A549 (cell line): ENCODE measurements around the gene RGPD8.

Experiments
- POLR2A ChIP-seq: IDR thresholded peaks from 2 replicates; pipeline ENCODE4 v1.6.1; 2012; ENCODE audit warnings: mild to moderate bottlenecking, low read length
- TF ChIP-seq, protein P1 (sequence below): fragments of 450-650 bp; IDR thresholded peaks from 2 replicates; pipeline ENCODE4 v1.6.1; 2014; ENCODE audit warnings: antibody characterized with exemption
- TF ChIP-seq, protein P2 (sequence below): fragments of 200-600 bp; sonication (generic); IDR thresholded peaks from 2 replicates; pipeline ENCODE4 v1.6.1; 2016; ENCODE audit warnings: antibody characterized with exemption, mild to moderate bottlenecking, moderate library complexity
- TF ChIP-seq, protein P3 (sequence below): fragments of >200 bp; sonication (Bioruptor Twin); formaldehyde crosslinking; IDR thresholded peaks from 3 replicates; pipeline ENCODE4 v1.5.1; 2016

DNA sequence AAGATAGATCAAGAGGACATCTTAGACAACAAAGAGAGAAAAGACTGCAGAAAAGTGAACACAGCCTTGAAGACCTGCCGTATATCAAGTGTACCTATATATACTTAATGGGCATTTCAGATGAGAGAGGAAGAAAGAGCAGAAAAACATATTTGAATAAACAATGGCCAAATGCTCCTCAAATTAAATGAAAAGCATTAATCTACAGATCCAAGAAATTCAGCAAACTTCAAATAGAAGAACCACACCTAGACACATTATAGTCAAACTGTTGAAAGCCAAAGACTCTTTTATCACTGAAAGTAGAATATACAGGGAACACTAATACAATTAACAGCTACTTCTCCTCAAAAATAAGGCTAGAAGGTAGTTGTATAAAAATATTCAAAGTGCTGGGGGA lies 29.8 kb upstream of the RGPD8 start:
- TF ChIP-seq, protein P1, sequence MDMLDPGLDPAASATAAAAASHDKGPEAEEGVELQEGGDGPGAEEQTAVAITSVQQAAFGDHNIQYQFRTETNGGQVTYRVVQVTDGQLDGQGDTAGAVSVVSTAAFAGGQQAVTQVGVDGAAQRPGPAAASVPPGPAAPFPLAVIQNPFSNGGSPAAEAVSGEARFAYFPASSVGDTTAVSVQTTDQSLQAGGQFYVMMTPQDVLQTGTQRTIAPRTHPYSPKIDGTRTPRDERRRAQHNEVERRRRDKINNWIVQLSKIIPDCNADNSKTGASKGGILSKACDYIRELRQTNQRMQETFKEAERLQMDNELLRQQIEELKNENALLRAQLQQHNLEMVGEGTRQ: no peak
- no peak for TF ChIP-seq POLR2A
- TF ChIP-seq, protein P2, sequence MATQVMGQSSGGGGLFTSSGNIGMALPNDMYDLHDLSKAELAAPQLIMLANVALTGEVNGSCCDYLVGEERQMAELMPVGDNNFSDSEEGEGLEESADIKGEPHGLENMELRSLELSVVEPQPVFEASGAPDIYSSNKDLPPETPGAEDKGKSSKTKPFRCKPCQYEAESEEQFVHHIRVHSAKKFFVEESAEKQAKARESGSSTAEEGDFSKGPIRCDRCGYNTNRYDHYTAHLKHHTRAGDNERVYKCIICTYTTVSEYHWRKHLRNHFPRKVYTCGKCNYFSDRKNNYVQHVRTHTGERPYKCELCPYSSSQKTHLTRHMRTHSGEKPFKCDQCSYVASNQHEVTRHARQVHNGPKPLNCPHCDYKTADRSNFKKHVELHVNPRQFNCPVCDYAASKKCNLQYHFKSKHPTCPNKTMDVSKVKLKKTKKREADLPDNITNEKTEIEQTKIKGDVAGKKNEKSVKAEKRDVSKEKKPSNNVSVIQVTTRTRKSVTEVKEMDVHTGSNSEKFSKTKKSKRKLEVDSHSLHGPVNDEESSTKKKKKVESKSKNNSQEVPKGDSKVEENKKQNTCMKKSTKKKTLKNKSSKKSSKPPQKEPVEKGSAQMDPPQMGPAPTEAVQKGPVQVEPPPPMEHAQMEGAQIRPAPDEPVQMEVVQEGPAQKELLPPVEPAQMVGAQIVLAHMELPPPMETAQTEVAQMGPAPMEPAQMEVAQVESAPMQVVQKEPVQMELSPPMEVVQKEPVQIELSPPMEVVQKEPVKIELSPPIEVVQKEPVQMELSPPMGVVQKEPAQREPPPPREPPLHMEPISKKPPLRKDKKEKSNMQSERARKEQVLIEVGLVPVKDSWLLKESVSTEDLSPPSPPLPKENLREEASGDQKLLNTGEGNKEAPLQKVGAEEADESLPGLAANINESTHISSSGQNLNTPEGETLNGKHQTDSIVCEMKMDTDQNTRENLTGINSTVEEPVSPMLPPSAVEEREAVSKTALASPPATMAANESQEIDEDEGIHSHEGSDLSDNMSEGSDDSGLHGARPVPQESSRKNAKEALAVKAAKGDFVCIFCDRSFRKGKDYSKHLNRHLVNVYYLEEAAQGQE: no peak
- TF ChIP-seq, protein P3, sequence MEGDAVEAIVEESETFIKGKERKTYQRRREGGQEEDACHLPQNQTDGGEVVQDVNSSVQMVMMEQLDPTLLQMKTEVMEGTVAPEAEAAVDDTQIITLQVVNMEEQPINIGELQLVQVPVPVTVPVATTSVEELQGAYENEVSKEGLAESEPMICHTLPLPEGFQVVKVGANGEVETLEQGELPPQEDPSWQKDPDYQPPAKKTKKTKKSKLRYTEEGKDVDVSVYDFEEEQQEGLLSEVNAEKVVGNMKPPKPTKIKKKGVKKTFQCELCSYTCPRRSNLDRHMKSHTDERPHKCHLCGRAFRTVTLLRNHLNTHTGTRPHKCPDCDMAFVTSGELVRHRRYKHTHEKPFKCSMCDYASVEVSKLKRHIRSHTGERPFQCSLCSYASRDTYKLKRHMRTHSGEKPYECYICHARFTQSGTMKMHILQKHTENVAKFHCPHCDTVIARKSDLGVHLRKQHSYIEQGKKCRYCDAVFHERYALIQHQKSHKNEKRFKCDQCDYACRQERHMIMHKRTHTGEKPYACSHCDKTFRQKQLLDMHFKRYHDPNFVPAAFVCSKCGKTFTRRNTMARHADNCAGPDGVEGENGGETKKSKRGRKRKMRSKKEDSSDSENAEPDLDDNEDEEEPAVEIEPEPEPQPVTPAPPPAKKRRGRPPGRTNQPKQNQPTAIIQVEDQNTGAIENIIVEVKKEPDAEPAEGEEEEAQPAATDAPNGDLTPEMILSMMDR: no peak
